ENCODE results near the gene KCNIP1.

The KCNIP1 gene

DNA sequence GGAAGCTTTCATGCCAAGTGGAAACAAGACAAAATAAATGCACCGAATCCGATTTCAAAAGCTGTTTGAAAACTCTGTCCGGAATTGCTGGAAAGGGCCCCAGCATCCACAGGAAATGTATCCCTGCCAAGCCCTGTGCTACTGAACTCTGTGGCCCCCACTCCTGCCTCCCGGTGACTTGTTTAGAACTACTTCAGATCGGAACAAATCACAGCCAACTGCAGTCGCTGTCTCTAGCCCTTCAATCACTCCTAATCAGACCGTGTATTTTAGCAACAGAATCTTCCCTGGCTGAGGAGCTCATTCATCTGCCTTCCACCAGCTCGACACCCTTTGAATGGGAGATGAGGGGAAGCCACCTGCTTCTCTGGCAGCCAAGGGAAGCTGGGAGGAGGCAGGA, 94.1 kb downstream of the KCNIP1 start:
- H3K27ac ChIP-seq (replicated peaks) = no peak overlapping the region
- TF ChIP-seq POLR2AphosphoS5 (IDR thresholded peaks at IDR 0.05; ENCODE audit: low read depth) (no peak), SPI1 (IDR thresholded peaks at IDR 0.05; ENCODE audit: borderline replicate concordance, low read depth) (no peak)
- TF ChIP-seq, protein P1, sequence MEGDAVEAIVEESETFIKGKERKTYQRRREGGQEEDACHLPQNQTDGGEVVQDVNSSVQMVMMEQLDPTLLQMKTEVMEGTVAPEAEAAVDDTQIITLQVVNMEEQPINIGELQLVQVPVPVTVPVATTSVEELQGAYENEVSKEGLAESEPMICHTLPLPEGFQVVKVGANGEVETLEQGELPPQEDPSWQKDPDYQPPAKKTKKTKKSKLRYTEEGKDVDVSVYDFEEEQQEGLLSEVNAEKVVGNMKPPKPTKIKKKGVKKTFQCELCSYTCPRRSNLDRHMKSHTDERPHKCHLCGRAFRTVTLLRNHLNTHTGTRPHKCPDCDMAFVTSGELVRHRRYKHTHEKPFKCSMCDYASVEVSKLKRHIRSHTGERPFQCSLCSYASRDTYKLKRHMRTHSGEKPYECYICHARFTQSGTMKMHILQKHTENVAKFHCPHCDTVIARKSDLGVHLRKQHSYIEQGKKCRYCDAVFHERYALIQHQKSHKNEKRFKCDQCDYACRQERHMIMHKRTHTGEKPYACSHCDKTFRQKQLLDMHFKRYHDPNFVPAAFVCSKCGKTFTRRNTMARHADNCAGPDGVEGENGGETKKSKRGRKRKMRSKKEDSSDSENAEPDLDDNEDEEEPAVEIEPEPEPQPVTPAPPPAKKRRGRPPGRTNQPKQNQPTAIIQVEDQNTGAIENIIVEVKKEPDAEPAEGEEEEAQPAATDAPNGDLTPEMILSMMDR (IDR thresholded peaks at IDR 0.05; ENCODE audit: insufficient read depth, low read length) = no peak
- TF ChIP-seq, protein P2, sequence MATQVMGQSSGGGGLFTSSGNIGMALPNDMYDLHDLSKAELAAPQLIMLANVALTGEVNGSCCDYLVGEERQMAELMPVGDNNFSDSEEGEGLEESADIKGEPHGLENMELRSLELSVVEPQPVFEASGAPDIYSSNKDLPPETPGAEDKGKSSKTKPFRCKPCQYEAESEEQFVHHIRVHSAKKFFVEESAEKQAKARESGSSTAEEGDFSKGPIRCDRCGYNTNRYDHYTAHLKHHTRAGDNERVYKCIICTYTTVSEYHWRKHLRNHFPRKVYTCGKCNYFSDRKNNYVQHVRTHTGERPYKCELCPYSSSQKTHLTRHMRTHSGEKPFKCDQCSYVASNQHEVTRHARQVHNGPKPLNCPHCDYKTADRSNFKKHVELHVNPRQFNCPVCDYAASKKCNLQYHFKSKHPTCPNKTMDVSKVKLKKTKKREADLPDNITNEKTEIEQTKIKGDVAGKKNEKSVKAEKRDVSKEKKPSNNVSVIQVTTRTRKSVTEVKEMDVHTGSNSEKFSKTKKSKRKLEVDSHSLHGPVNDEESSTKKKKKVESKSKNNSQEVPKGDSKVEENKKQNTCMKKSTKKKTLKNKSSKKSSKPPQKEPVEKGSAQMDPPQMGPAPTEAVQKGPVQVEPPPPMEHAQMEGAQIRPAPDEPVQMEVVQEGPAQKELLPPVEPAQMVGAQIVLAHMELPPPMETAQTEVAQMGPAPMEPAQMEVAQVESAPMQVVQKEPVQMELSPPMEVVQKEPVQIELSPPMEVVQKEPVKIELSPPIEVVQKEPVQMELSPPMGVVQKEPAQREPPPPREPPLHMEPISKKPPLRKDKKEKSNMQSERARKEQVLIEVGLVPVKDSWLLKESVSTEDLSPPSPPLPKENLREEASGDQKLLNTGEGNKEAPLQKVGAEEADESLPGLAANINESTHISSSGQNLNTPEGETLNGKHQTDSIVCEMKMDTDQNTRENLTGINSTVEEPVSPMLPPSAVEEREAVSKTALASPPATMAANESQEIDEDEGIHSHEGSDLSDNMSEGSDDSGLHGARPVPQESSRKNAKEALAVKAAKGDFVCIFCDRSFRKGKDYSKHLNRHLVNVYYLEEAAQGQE (IDR thresholded peaks at IDR 0.05; ENCODE audit: insufficient replicate concordance, low read depth) = no peak
- no peak for DNase-seq (ENCODE audit: low read depth in 1 of 2, low spot score in 1 of 2)
- no peak overlapping the region for H3K4me3 ChIP-seq (replicated peaks; ENCODE audit: insufficient read depth, low read length)
- peaks cover 5% of the 10 kb centered on the region for H3K27me3 ChIP-seq (ENCODE audit: insufficient read depth, poor library complexity, severe bottlenecking)

DNA sequence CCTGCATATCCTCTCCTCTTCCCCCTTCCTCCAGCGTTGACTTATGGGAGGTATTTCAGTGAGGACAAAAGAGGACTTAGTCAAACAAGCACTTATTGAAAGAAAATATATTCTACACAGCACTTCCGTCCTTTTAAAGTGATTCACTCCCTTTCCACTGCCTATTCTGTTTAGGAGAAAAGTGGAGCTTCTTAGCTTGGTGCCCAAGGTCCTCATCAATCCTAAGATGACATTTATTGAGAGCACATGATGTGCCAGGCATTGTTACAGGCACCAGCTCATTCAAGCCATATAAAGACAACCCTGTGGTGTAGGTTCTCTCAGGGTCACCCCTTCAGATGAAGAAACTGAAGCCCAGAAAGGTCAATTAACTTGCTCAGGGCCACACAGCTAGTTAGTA, 95.9 kb downstream of the KCNIP1 start:
- Histone ChIP-seq H3K27me3 (ENCODE audit: insufficient read depth, poor library complexity, severe bottlenecking) (peaks cover 5% of the 10 kb centered on the region), H3K27ac (replicated peaks) (no peak overlapping the region), H3K4me3 (replicated peaks; ENCODE audit: insufficient read depth, low read length) (no peak overlapping the region)
- TF ChIP-seq, protein P2 (IDR thresholded peaks at IDR 0.05; ENCODE audit: insufficient replicate concordance, low read depth) = no peak
- TF ChIP-seq POLR2AphosphoS5 (IDR thresholded peaks at IDR 0.05; ENCODE audit: low read depth) = no peak
- no peak for TF ChIP-seq GABPA (IDR thresholded peaks at IDR 0.05; ENCODE audit: low read depth)
- no peak for TF ChIP-seq SPI1 (IDR thresholded peaks at IDR 0.05; ENCODE audit: borderline replicate concordance, low read depth)
- TF ChIP-seq, protein P1 (IDR thresholded peaks at IDR 0.05; ENCODE audit: insufficient read depth, low read length) = no peak
- DNase-seq (ENCODE audit: low read depth in 1 of 2, low spot score in 1 of 2) = no peak

DNA sequence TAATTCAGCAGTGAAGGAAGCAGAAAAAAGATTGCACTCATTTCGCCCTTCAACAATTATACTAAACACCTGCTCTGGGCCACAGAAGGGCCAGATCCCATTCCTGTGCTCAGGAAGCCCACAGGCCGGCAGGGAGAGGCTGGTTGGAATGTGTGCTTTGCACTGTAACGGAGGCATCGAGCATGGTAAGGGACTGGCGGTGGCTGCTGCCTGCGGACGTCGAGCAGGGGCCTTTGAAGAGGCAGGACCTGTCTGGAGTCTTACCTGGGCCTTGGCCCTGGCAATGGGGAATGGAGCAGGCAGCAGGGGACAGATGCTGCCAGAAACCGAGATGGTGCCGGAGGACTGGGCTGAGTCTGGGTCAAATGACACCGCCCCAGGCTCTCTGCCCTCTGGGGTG, 97.8 kb downstream of the KCNIP1 start:
- H3K27me3 ChIP-seq (ENCODE audit: insufficient read depth, poor library complexity, severe bottlenecking) = peaks cover 5% of the 10 kb centered on the region
- no peak for DNase-seq (ENCODE audit: low read depth in 1 of 2, low spot score in 1 of 2)
- no peak overlapping the region for H3K27ac ChIP-seq (replicated peaks)

More for the DNA sequence above, 97.8 kb downstream of the KCNIP1 start:
- TF ChIP-seq, protein P2 (IDR thresholded peaks at IDR 0.05; ENCODE audit: insufficient replicate concordance, low read depth) = no peak
- TF ChIP-seq POLR2AphosphoS5 (IDR thresholded peaks at IDR 0.05; ENCODE audit: low read depth) (no peak), SPI1 (IDR thresholded peaks at IDR 0.05; ENCODE audit: borderline replicate concordance, low read depth) (no peak), GABPA (IDR thresholded peaks at IDR 0.05; ENCODE audit: low read depth) (no peak)
- TF ChIP-seq, protein P1 (IDR thresholded peaks at IDR 0.05; ENCODE audit: insufficient read depth, low read length) = no peak
- no peak overlapping the region for H3K4me3 ChIP-seq (replicated peaks; ENCODE audit: insufficient read depth, low read length)

All from HL-60 (cell line).